ENCODE measurements around the gene HGS.

DNA sequence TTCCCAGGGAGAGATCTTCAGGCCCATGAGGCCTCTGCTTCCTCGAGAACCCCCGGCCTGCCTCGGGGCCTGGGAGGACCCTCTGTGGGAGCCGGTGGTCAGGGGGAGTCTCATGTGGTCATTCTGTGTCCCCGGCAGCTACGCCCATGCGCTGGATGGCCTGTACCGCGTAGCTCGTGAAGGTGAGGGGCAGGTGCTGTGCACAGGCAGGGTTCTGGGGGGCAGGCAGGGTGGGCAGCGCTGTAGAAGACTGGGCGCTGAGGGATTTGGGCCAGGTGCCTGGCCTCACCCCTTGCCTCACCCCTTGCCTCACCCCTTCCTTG, 32.8 kb downstream of the HGS start:
- TF ChIP-seq YY1 (IDR thresholded peaks at IDR 0.05; ENCODE audit: insufficient read depth, insufficient read length) (no peak), ZNF274 (IDR thresholded peaks at IDR 0.05; ENCODE audit: low read depth, low read length) (no peak), SUZ12 (IDR thresholded peaks at IDR 0.05; ENCODE audit: extremely low read depth, insufficient read depth, insufficient read length) (no peak)

Measured in NT2/D1 (cell line).